Hematopoietic multipotent progenitor cell treated with erythropoietin and hydrocortisone succinate and interleukin-3 and kit ligand, for 17 days (in vitro differentiated cells): ENCODE results near the gene INF2.
"Not testable (repeated sequence)": the region's sequence is repeated elsewhere in the genome, so short reads cannot be mapped to it uniquely, and the experiment has no call there.

Experiments
- DNase-seq: peaks from one replicate; pipeline ENCODE4 v3.0.0-alpha.2; 2015; ENCODE audit warnings: low spot score

The INF2 gene

GRCh38 chr14:104689109-104689880, at the start of gene INF2:
Gene INF2, plus strand, starts transcription at chr14:104689618. Its CDS starts 11,748 bp downstream, at chr14:104701366.
- peak; percentile 67 for DNase-seq

- DNase-seq: peak; percentile 49
These were observed 49.4 kb upstream of the INF2 start for GRCh38 chr14:104639885-104640548.

GRCh38 chr14:104640681-104641080, 48.7 kb upstream of the INF2 start:
- no peak for DNase-seq

GRCh38 chr14:104641753-104642539, 47.5 kb upstream of the INF2 start:
- DNase-seq: no peak

DNA sequence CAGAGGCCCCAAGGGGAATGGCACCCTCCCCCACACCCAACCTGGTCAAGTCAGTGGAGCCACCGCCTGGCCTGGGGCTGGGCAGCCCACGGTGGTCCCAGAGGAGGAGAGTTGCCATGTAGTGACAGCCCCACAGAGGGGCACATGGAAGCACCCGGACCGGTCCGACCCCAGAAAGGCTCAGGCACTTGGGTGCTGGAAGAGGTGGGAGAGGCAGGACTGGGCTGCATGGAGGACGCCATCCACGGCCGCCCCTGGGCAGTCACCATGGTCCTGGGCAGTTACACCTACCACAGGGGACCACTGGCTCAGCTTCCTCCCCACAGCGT, 46.9 kb upstream of the INF2 start:
- DNase-seq: no peak

DNA sequence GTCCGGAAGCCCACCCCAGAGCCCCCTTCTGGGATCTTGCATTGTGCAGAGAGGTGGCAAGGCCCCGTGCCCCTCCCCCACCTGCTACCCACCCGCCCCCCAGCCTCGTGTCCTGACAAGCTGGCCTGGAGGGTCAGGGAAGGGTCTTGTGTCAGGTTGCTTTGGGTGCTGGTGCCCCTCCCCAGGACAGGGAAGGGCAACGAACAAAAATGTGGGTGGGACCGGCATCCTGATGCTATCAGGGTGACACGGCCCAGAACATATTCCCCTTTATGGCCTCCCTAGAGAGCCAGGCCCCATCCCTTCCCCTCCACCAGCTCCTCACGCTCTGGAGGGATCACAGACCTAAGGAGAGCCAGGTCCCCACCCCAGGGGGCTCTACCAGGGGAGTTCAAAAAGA, 46.1 kb upstream of the INF2 start:
- DNase-seq: no peak

GRCh38 chr14:104644091-104644635, 45.3 kb upstream of the INF2 start:
- DNase-seq: no peak

DNA sequence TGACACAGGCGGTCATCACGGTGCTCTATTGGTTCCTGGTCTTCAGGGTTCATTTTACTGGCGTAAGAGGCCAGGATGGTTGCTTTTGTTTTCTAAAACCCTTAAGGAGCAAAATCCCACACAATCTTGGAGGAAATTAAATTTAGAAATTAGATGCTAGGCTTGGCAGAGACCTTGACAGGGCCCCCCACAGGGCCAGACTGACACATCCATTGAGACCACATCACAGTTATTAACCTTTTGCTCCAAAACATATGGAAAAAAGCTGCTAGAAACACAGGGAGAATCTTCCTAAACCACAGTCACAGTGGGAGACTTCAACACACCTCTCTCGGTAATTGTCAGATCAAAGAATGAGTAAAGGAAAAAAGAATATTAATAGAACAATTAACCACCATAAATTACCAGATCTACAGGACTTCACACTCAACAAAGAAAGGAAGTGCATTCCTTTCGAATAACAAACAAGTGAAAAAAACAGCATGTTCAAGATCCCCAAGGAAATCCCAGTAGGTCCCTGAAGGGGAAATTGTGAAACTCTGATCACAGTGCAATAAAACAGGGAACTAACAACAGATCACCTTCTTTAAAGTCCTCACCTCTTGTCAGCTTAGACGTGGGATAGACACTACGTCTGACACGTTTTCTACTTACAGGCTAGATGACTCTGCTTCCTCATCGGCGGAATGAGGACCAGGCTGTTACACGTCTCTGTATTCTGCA, 44.6 kb upstream of the INF2 start:
- DNase-seq: no peak

DNA sequence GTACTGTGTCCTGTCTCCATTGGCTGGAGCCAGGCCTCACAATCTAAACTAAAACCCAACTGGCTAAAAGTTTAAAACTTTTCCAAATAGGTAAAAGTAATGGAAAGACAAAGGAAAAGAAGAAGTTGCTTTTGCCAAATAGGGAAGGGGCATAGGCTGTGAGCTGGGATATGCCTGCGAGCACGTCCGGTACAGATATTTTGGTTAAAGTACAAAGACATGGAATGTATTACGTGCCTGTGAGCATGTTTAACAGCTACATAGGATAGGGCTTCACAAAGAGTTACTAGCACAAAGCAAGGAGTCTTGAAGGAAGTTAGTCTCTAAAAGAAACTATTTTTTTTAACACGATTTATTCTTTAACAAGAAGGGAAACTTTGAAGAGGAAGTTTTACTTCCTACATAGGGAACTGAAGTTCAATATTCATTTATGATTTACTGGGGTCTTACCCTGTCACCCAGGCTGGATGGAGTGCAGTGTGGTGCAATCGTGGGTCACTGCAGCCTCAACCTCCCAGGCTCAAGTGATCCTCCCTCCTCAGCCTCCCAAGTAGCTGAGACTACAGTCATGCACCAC, 41.9 kb upstream of the INF2 start:
- no peak for DNase-seq

GRCh38 chr14:104650057-104650980, 39.1 kb upstream of the INF2 start:
- peak; percentile 74 for DNase-seq

- DNase-seq: no peak
These were observed 38.2 kb upstream of the INF2 start for GRCh38 chr14:104650981-104651875.

DNA sequence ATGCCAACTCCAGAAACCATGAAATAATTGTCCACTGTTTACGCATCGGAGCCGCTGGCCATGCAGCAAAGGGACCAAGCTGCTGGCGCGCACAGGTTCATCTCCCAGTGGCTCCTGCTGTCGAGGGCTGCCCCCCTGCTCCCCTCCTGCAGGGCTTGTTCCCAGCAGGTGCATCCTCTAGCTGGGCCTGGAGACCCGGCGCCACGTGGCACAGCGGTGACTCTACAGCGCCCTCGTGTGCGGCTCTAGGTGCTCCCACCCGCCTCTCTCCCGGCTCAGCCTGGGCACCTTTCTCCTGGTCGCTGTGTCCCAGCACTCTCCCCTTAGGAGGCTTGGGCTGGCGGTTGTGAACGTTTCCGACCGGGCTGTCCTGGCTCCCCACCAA, 37.5 kb upstream of the INF2 start:
- DNase-seq: no peak

- DNase-seq: no peak
These were observed 37.0 kb upstream of the INF2 start for GRCh38 chr14:104652386-104652785.

DNA sequence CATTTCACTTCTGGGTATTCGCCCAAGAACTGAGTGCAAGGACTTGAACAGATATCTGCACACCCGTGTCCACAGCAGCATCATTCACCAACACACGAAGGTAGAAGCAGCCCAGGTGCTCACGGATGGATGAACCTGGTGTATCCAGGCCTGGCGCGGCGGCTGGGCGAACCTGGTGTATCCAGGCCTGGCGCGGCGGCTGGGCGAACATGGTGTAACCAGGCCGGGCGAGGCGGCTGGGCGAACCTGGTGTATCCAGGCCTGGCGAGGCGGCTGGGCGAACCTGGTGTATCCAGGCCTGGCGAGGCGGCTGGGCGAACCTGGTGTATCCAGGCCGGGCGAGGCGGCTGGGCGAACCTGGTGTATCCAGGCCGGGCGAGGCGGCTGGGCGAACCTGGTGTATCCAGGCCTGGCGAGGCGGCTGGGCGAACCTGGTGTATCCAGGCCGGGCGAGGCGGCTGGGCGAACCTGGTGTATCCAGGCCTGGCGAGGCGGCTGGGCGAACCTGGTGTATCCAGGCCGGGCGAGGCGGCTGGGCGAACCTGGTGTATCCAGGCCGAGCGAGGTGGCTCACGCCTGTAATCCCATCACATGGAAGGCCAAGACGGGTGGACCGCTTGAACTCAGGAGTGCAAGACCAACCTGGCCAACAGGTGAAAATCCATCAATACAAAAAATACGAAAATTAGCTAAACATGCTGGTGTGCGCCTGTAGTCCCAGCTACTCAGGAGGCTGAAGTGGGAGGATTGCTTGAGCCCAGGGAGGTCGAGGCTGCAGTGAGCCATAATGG, 36.1 kb upstream of the INF2 start:
- DNase-seq: not testable (repeated sequence)

DNA sequence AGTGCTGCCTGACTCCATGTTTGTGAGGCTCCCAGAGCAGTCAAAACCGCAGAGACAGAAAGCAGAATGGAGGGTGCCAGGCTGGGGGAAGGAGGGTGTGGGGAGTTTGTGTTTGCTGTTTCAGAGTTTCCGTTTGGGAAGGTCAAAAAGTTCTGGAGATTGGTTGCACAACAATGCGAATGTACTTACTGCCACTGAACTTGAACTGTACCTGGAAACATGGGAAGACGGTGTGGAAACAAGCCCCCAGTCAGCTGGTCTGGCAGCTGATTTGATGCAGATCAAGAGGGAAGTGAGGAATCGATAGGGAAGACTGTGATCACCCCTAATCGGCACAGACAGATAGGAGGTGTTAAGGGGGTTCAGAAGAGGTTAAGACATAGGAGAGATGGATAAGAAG, 35.3 kb upstream of the INF2 start:
- no peak for DNase-seq

DNA sequence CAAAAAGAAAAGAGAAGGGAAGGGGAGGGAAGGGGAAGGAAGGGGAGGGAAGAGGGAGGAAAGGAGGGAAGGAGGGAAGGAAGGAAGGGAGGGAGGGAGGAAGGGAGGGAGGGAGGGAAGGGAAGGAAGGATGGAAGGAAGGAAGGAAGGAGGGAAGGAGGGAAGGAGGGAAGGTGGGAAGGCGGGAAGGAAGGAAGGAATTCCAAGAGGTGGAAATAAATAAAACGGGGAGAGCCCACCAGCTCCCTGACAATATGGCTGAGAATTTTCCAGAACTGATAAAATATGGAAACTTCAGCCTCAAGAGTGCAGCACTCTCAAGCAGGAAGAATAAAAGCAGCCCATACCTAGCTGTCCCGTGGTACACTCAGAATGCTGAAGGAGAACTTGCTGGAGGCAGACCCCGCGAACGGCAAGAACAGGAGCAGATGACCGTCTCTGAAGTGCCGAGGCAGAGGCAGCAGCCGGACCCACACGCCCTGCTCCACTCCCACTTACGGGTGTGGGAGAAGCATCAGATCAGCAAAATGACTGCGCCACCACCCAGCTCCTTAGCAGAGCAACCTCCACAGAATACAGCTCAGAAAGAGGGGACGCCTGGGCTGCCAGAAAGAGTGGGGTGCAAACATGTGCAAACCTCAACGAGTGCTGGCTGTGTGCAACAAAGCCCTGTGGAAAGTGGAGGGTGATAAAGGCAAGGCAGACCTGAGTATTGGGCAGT, 34.1 kb upstream of the INF2 start:
- no peak for DNase-seq

DNA sequence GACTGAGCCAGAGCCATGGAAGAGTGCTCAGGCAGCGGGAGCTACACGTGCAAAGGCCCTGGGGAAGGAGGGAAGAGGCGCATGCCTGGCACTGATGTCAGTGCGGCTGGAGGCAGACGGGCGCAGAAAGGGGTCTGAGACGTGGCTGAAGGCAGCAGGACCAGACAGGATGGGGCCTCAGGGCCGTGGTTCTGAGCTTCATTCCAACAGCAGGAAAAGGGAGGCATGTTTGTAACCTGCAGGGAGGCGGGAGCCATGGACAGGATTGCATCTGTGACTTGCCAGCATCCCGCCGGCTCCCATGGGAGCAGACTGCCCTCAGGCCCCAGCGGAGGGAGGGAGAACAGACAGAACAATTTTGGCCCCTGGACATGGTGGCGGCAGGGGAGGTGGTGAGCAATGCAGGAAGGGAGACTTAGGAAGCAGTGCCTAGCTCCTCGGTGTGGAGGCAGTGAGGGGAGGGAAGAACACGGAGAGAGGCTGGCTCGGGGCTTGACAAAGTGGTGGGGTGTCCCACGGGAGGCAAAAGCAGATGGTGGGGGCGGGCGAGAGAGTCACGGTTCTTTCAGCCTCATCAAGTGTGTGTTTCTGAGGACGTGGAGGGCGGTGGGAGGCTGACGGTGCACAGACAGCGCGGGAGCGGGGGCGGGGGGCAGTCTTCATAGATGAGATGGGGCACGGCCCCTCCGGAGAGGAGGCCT, 33.3 kb upstream of the INF2 start:
- no peak for DNase-seq
